Stimulated activated CD8-positive, alpha-beta memory T cell treated with anti-CD3 and anti-CD28 coated beads, Interleukin-2, amount 100 ng/mL, for 48 hours (primary cell): ENCODE data around the gene DNAAF2.
"Not testable (repeated sequence)": the region's sequence is repeated elsewhere in the genome, so short reads cannot be mapped to it uniquely, and the experiment has no call there.

ENCODE experiments used
- DNase-seq, 2 donors: peaks; one replicate each; pipeline ENCODE4 v3.0.0-alpha.2; 2020; ENCODE audit warnings: low read depth in 2 of 2

DNAAF2 gene

DNA sequence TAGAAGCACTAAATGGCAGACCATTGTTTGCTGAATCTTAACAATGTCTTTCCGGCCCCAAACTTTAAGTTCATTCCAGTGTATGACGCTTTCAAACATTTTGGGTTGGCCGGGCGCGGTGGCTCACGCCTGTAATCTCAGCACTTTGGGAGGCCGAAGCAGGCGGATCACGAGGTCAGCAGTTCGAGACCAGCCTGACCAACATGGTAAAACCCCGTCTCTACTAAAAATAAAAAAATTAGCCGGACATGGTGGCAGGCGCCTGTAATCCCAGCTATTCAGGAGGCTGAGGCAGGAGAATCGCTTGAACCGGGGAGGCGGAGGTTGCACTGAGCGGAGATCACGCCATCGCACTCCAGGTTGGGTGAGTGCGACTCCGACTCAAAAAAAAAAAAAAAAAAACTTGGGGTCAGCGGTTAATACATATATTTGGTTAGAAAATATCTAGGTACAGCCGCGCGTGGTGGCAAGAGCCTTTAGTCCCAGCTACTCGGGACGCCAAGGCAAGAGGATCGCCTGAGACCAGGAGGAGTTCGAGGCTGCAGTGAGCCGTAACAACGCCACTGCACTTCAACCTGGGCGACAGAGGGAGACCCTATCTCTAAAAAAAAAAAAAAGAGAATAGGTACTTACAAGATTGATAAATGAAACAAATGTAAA, 49.9 kb downstream of the DNAAF2 start:
- not testable (repeated sequence) for DNase-seq

GRCh38 chr14:49584058-49584457, 51.0 kb downstream of the DNAAF2 start:
- DNase-seq: no peak

DNA sequence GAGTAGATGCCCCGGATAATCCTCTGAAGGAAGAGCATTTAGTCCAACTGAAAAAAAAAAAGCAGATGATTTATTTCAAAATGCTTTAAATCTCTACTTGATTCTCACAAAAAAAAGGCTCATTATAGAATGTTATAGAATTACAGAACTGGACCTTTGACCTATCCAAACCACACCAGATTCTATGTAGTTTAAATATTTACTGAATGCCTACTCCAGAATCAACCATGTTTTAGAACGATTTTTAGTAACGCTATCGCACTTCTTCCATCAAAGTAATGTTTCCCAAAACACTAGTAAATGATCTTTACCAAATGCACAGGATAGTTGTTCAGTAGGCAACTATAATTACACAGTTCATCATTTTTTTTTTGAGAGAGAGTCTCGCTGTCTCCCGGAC, 51.4 kb downstream of the DNAAF2 start:
- no peak for DNase-seq

- no peak for DNase-seq
Measured at GRCh38 chr14:49582113-49582977, 52.7 kb downstream of the DNAAF2 start.

DNA sequence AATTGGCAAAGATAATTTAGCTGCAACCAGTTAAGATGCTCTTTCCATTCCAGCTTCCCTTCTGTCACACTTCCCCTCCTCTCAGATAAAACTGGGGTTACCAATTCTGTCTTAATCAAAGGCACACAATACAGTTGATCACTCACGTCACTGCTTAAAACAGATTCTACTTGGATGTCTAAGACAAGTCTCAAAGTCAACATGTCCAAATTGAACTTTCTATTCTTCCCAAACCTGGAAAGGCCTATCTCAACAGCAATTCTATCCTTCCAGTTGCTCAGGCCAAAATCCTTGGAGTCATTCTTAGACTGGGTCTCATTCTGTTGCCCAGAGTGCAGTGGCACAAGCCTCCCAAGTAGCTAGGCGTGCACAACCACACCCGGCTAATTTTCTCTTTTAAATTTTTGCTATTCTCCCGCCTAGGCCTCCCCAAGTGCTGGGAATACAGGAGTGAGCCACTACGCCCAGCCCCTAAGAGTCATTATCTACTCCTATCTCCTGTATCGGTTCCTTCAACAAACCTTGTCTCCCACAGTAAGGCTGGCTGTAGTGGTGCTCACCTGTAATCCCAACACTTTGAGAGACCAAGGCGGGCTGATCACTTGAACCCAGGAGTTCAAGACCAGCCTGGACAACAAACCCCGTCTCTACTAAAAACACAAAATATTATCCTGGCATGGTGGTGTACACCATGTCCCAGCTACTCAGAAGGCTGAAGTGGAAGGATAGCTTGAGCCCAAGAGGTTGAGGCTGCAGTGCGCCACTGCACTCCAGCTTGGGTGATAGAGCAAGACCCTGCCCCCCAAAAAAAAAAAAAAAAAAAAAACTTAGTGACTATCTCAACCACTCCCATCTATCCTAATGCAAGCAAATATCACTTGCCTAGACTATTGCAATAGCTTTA, 53.6 kb downstream of the DNAAF2 start:
- no peak for DNase-seq

GRCh38 chr14:49579841-49580240, 55.2 kb downstream of the DNAAF2 start:
- DNase-seq: no peak

DNA sequence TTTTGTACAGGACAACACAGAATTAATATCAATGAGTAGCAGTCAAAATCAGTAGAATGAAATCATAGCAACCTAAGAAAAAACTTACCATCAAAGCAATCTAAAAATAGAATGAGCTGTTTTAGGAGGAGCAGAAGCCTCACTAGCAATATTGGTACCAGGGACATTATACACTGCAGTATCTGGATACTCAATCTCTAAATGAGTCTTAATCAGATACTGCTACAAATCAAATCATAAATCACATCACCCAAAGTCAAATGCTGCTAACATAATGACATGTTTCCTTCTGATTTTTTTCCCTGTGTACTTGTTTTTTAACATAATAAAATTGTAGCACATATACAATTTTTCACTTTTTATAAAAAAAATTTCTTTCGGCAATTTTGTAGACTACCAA, 56.9 kb downstream of the DNAAF2 start:
- no peak for DNase-seq
